Ovary (tissue), 9 donors: ENCODE measurements around the gene BTBD3. TPM values are rescaled to one million over a fixed set of nuclear protein-coding genes. Genes with fewer than 3 reads are reported as not detected.
A peak's percentile ranks its signal among the peaks of the same experiment; 100 is the strongest.

Experiments
- DNase-seq, 5 donors: peaks; one replicate each; pipeline ENCODE4 v3.0.0-alpha.2; 2019 to 2020
- H3K27ac ChIP-seq, 2 donors: fragments of 200-600 bp; one replicate each; pipeline versions ENCODE4 v1.5.1 to v1.8.0; 2019 to 2022
- H3K27me3 ChIP-seq: fragments of 200-600 bp; one replicate; pipeline ENCODE4 v1.8.0; 2022
- H3K36me3 ChIP-seq: fragments of 200-600 bp; sonication (generic); one replicate; pipeline ENCODE4 v1.5.1; 2019
- H3K4me1 ChIP-seq: one replicate; pipeline ENCODE4 v1.8.1; 2013; ENCODE audit warnings: mild to moderate bottlenecking, moderate library complexity; ENCODE audit not compliant: insufficient read depth
- H3K4me3 ChIP-seq: fragments of 200-600 bp; sonication (generic); one replicate; pipeline ENCODE4 v1.5.1; 2017
- H3K9me3 ChIP-seq, 2 donors: fragments of 200-600 bp in 1 of 2; sonication (generic) in 1 of 2; one replicate each; pipeline versions ENCODE4 v1.5.1 to v1.8.1; 2013 to 2019; ENCODE audit warnings: mild to moderate bottlenecking in 1 of 2, moderate library complexity in 1 of 2
- CTCF ChIP-seq, 3 donors: fragments of 450-650 bp in 2 of 3; fragments of 200-600 bp in 1 of 3; IDR thresholded peaks; one replicate each; pipeline versions ENCODE4 v1.5.1 to v1.8.0; 2016 to 2022; ENCODE audit warnings: antibody characterized with exemption in 3 of 3, mild to moderate bottlenecking in 1 of 3
- EP300 ChIP-seq: sonication (generic); formaldehyde crosslinking; IDR thresholded peaks from one replicate; pipeline ENCODE4 v1.6.1; 2017; ENCODE audit warnings: antibody characterized with exemption
- POLR2A ChIP-seq: fragments of 450-650 bp; IDR thresholded peaks from one replicate; pipeline ENCODE4 v1.6.1; 2017; ENCODE audit warnings: antibody characterized with exemption, mild to moderate bottlenecking, moderate library complexity
- WGBS, 3 donors: extraction: QIAGEN DNeasy Blood & Tissue Kit in 1 of 3; methylation state at CpG; one replicate each; pipeline versions ENCODE4 v1.1.5 to v1.1.7; 2013 to 2017; 5-methylcytosine and 5-hydroxymethylcytosine counted together
- intact Hi-C, 4 donors: fragments of 100-400 bp; cut with DNase I; formaldehyde crosslinking; loops; one replicate each; pipeline versions ENCODE4 v1.11.0 to v1.15.1; 2022 to 2023
- polyA plus RNA-seq, 2 donors: library from polyadenylated mRNA; stranded (reverse); fragments of 200-250 nt in 1 of 2; fragments of 350-450 nt in 1 of 2; fragmentation: Illumina TruSeq in 1 of 2; extraction: RNeasy Lipid Tissue Mini Kit (QIAGEN cat#74804) in 1 of 2; gene quantifications; one replicate each; pipeline ENCODE4 v1.2.3, GENCODE V29; 2013 to 2014
- total RNA-seq, 7 donors: library from RNA; depleted of rRNA in 2 of 7; stranded (reverse); fragments of >200 nt in 2 of 7; fragmentation: NEBNext Ultra II Directional in 3 of 7; extraction: Animal tissue kit (Norgen Biotek cat#: 25700) in 3 of 7; gene quantifications; one replicate each; pipeline versions ENCODE4 v1.1.0 to v1.2.4, GENCODE V29; 2016 to 2023
- donor health status: DM: no; HTN: no; CAD: no; lungs with moderate emphysema.
- donor health status: DM: no; HTN: no; CAD: no.
- donor health status: Bipolar disorder and iron deficiency.
- donor health status: DM: yes; HTN: yes; CAD: no.
- donor health status: DM: no; HTN: no; CAD: no.
- donor health status: DM: yes; HTN: yes; CAD: no.

Gene BTBD3
- total and polyA plus RNA-seq, 9 donors: 14.1 to 34.0 (median 27.0) TPM

- no peak overlapping the region for H3K27ac ChIP-seq
- H3K36me3 ChIP-seq: no peaks in the 10 kb centered on the region
- H3K4me3 ChIP-seq: no peak overlapping the region
- no peak for TF ChIP-seq POLR2A
- no peak for TF ChIP-seq CTCF (IDR thresholded peaks at IDR 0.05)
- TF ChIP-seq EP300: no peak
- 94 to 98% (median 98%) methylated on average over 4 of the region's 4 CpGs for WGBS, 3 donors
- intact Hi-C loops: no loop called here
- no peaks in the 10 kb centered on the region for H3K27me3 ChIP-seq
- no peaks in the 10 kb centered on the region for H3K9me3 ChIP-seq
- peaks cover 12% of the 10 kb centered on the region for H3K4me1 ChIP-seq
- no peak for DNase-seq
Measured at GRCh38 chr20:11907621-11908020, 10.1 kb upstream of the BTBD3 start.

GRCh38 chr20:11912013-11912658 lies 5.6 kb upstream of the BTBD3 start:
- no peak overlapping the region for H3K4me3 ChIP-seq
- intact Hi-C loops: no loop called here
- no peak overlapping the region for H3K27ac ChIP-seq
- no peak for DNase-seq
- H3K9me3 ChIP-seq: no peaks in the 10 kb centered on the region
- peaks cover 8% of the 10 kb centered on the region for H3K4me1 ChIP-seq
- H3K36me3 ChIP-seq: no peaks in the 10 kb centered on the region
- TF ChIP-seq POLR2A (no peak), CTCF (IDR thresholded peaks at IDR 0.05) (no peak), EP300 (no peak)
- no peaks in the 10 kb centered on the region for H3K27me3 ChIP-seq
- 86 to 88% (median 86%) methylated on average over 4 of the region's 4 CpGs for WGBS, 3 donors

- 90 to 92% (median 92%) methylated on average over 4 of the region's 4 CpGs for WGBS, 3 donors
- no peaks in the 10 kb centered on the region for H3K27me3 ChIP-seq
- DNase-seq: no peak
- TF ChIP-seq CTCF (IDR thresholded peaks at IDR 0.05) (no peak), EP300 (no peak), POLR2A (no peak)
- no peak overlapping the region for H3K4me3 ChIP-seq
- H3K4me1 ChIP-seq: peaks cover 4% of the 10 kb centered on the region
- no peaks in the 10 kb centered on the region for H3K9me3 ChIP-seq
- H3K36me3 ChIP-seq: no peaks in the 10 kb centered on the region
- intact Hi-C loops: no loop called here
- H3K27ac ChIP-seq: no peak overlapping the region
Measured at GRCh38 chr20:11912659-11913415, 4.9 kb upstream of the BTBD3 start.

- 3 to 9% (median 6%) methylated on average over 5 of the region's 5 CpGs for WGBS, 3 donors
- Histone ChIP-seq H3K4me3 (peak overlapping the region; percentile 32), H3K36me3 (no peaks in the 10 kb centered on the region), H3K27me3 (no peaks in the 10 kb centered on the region), H3K4me1 (peaks cover 14% of the 10 kb centered on the region), H3K9me3 (no peaks in the 10 kb centered on the region), H3K27ac (peak overlapping the region in 1 of 2 donors; percentile 47)
- TF ChIP-seq POLR2A: no peak
- TF ChIP-seq CTCF (IDR thresholded peaks at IDR 0.05): no peak
- TF ChIP-seq EP300: no peak
- no peak for DNase-seq
- intact Hi-C loops: no loop called here
Measured at GRCh38 chr20:11918391-11918845, 725 bp downstream of the BTBD3 start.
